HCT116 (cell line): ENCODE measurements around the gene NDUFS3. TPM values are rescaled to one million over a fixed set of nuclear protein-coding genes. Genes with fewer than 3 reads are reported as not detected.
A peak's percentile ranks its signal among the peaks of the same experiment; 100 is the strongest.

Experiments used
- ATAC-seq: fragments of 200-7000 bp; cut with Tn5 transposase; 2 replicates; pipeline ENCODE4 v1.9.1; 2020; ENCODE audit warnings: mild to moderate bottlenecking, moderate library complexity
- BruUV-seq: library from RNA; stranded (reverse); fragments of 400-500 nt; replicated peaks from 2 replicates; lab custom pipeline; 2021; lab: Mats Ljungman, UMichigan
- CTCF ChIA-PET: fragments of 300-600 bp; sonication (Branson Sonifier 250); formaldehyde crosslinking; loops from one replicate; lab custom pipeline; 2021; ENCODE audit warnings: antibody characterized with exemption; lab: Charles Lee
- POLR2A ChIA-PET: fragments of 300-600, 350-600 bp; sonication (Branson Sonifier 250); formaldehyde crosslinking; loops from one replicate; lab custom pipeline; 2021; ENCODE audit warnings: antibody characterized with exemption; lab: Charles Lee
- RAD21 ChIA-PET, 2 experiments: fragments of 300-600 bp; sonication (Branson Sonifier 250); formaldehyde crosslinking; loops; one replicate each; lab custom pipeline; 2023; ENCODE audit warnings: low total read pairs in 2 of 2; ENCODE audit not compliant: uncharacterized antibody in 2 of 2, unreplicated experiment in 2 of 2, low non-redundant PET in 1 of 2; lab: Charles Lee
- DNase-seq: peaks from one replicate; pipeline ENCODE4 v3.0.0-alpha.2; 2010; ENCODE audit warnings: low read depth, low spot score
- H2AFZ ChIP-seq: fragments of 200-600 bp; shearing (Covaris generic), sonication (generic); 2 replicates; pipeline ENCODE4 v1.6.1; 2017; ENCODE audit warnings: low read depth, mixed run types, mixed read lengths, antibody characterized with exemption, low read length; ENCODE audit not compliant: poor library complexity, severe bottlenecking
- H3K27ac ChIP-seq: 2 replicates; pipeline ENCODE4 v1.5.1; 2012; ENCODE audit warnings: low read depth, low read length
- H3K27me3 ChIP-seq: fragments of 200-600 bp; sonication (generic); 2 replicates; pipeline ENCODE4 v1.6.1; 2016; ENCODE audit warnings: mixed run types, low read length, mixed read lengths; ENCODE audit not compliant: insufficient read depth
- H3K36me3 ChIP-seq, 2 experiments: fragments of 200-500 bp in 1 of 2; fragments of 200-600 bp in 1 of 2; sonication (Bioruptor generic) in 1 of 2; sonication (generic) in 1 of 2; 2 replicates each; pipeline versions ENCODE4 v1.5.1 to v1.6.1; 2014 to 2016; ENCODE audit warnings: low read length in 2 of 2, inconsistent platforms in 1 of 2, mixed read lengths in 1 of 2, mixed run types in 1 of 2; ENCODE audit not compliant: insufficient read depth in 2 of 2, control insufficient read depth in 1 of 2
- H3K4me1 ChIP-seq, 2 experiments: fragments of 200-600 bp in 1 of 2; sonication (generic) in 1 of 2; 2 replicates each; pipeline versions ENCODE4 v1.5.1 to v1.6.1; 2012 to 2017; ENCODE audit warnings: low read length in 2 of 2, inconsistent platforms in 1 of 2, mild to moderate bottlenecking in 1 of 2, mixed read lengths in 1 of 2, mixed run types in 1 of 2, moderate library complexity in 1 of 2; ENCODE audit not compliant: insufficient read depth in 2 of 2, control insufficient read depth in 1 of 2
- H3K4me2 ChIP-seq: fragments of 200-600 bp; sonication (generic); 2 replicates; pipeline ENCODE4 v1.6.1; 2017; ENCODE audit warnings: mixed run types, low read length, mixed read lengths
- H3K4me3 ChIP-seq, 2 experiments: fragments of 200-600 bp in 1 of 2; sonication (generic) in 1 of 2; replicated peaks in 1 of 2; 2 replicates each; pipeline ENCODE4 v1.5.1; 2011 to 2016; ENCODE audit warnings: low read length in 2 of 2, control low read depth in 1 of 2, low read depth in 1 of 2, mild to moderate bottlenecking in 1 of 2, mixed read lengths in 1 of 2, mixed run types in 1 of 2
- H3K79me2 ChIP-seq: fragments of 200-600 bp; sonication (generic); 2 replicates; pipeline ENCODE4 v1.6.1; 2017; ENCODE audit warnings: mild to moderate bottlenecking, mixed run types, low read length, moderate library complexity, mixed read lengths; ENCODE audit not compliant: insufficient read depth
- H3K9ac ChIP-seq: fragments of 200-600 bp; sonication (generic); 2 replicates; pipeline ENCODE4 v1.6.1; 2016; ENCODE audit warnings: low read length, mixed read lengths
- H3K9me2 ChIP-seq: fragments of 200-600 bp; sonication (generic), shearing (Covaris generic); 2 replicates; pipeline ENCODE4 v1.6.1; 2017; ENCODE audit warnings: mixed run types, mild to moderate bottlenecking, moderate library complexity; ENCODE audit not compliant: insufficient read depth
- H3K9me3 ChIP-seq, 2 experiments: fragments of 200-500 bp in 1 of 2; fragments of 200-600 bp in 1 of 2; sonication (Bioruptor generic) in 1 of 2; sonication (generic) in 1 of 2; 2 replicates each; pipeline ENCODE4 v1.6.1; 2014 to 2017; ENCODE audit warnings: low read length in 2 of 2, mixed read lengths in 2 of 2, inconsistent platforms in 1 of 2, low read depth in 1 of 2, mild to moderate bottlenecking in 1 of 2, mixed run types in 1 of 2, moderate library complexity in 1 of 2; ENCODE audit not compliant: control insufficient read depth in 1 of 2, insufficient read depth in 1 of 2
- H4K20me1 ChIP-seq: fragments of 200-600 bp; sonication (generic), shearing (Covaris generic); 2 replicates; pipeline ENCODE4 v1.6.1; 2017; ENCODE audit warnings: mixed run types, mild to moderate bottlenecking, moderate library complexity; ENCODE audit not compliant: insufficient read depth
- CTCF ChIP-seq, 3 experiments: fragments of 200-600 bp in 1 of 3; sonication (generic) in 1 of 3; IDR thresholded peaks in 2 of 3; conservative IDR thresholded peaks in 1 of 3; 2 replicates each; pipeline ENCODE4 v1.5.1; 2012 to 2017; ENCODE audit warnings: low read depth in 2 of 3, low read length in 2 of 3, antibody characterized with exemption in 1 of 3, borderline replicate concordance in 1 of 3, control low read depth in 1 of 3, mild to moderate bottlenecking in 1 of 3, mixed read lengths in 1 of 3, mixed run types in 1 of 3, moderate library complexity in 1 of 3; ENCODE audit not compliant: insufficient read depth in 1 of 3
- EGR1 ChIP-seq: IDR thresholded peaks from 2 replicates; pipeline ENCODE4 v1.6.1; 2012; ENCODE audit warnings: low read depth
- EZH2 ChIP-seq: fragments of 200-600 bp; sonication (generic); IDR thresholded peaks from 2 replicates; pipeline ENCODE4 v1.6.1; 2017; ENCODE audit warnings: antibody characterized with exemption, mixed run types
- REST ChIP-seq: IDR thresholded peaks from 2 replicates; pipeline ENCODE4 v1.6.1; 2012; ENCODE audit warnings: low read depth
- YY1 ChIP-seq: IDR thresholded peaks from 2 replicates; pipeline ENCODE4 v1.6.1; 2011; ENCODE audit warnings: low read length, low read depth, moderate library complexity, mild to moderate bottlenecking; ENCODE audit not compliant: insufficient replicate concordance; ENCODE audit errors: extremely low read depth
- ZNF274 ChIP-seq: fragments of 200-500 bp; sonication (Bioruptor generic); IDR thresholded peaks from 2 replicates; pipeline ENCODE4 v1.6.1; 2014; ENCODE audit warnings: mild to moderate bottlenecking, low read depth, low read length, inconsistent platforms
- intact Hi-C: fragments of 100-400 bp; cut with micrococcal nuclease; formaldehyde crosslinking; loops from 2 replicates; pipeline ENCODE4 v1.10.0; 2022
- total RNA-seq: library from RNA; stranded (reverse); gene quantifications from one replicate; pipeline ENCODE4 v1.2.1, GENCODE V29; 2021; ENCODE audit not compliant: unreplicated experiment

The NDUFS3 gene
- total RNA-seq, 1 experiment from 2014 or later, result 134 TPM

- DNase-seq (no peak), ATAC-seq (no peak)
- peak overlapping the region; percentile 52 for H3K4me2 ChIP-seq
- intact Hi-C loops, result no loop called here
- H3K9me3 ChIP-seq, result no peaks in the 10 kb centered on the region
- ChIA-PET CTCF (interaction anchor here (0.9 to 2.3 kb wide), 3 partner anchors 10 to 14 kb away, joined by 3 to 9 read pairs (median 3); no protein-coding TSS in a partner anchor), RAD21 (no interaction called here), POLR2A (interaction anchor here (1.2 kb wide), 1 partner anchor 12 kb away, joined by 3 read pairs; no protein-coding TSS in a partner anchor)
- H3K9ac ChIP-seq, result no peak overlapping the region
- peaks cover 100% of the 10 kb centered on the region for H3K79me2 ChIP-seq
- no peak overlapping the region for H3K4me3 ChIP-seq
- H3K27ac ChIP-seq, result no peak overlapping the region; the same call in 1 of the 2 replicates
- no peaks in the 10 kb centered on the region; a peak in 1 of 4 replicates for H3K36me3 ChIP-seq
- H3K9me2 ChIP-seq, result no peaks in the 10 kb centered on the region
- H4K20me1 ChIP-seq, result peaks cover 32% of the 10 kb centered on the region; the same call in 1 of the 2 replicates
- no peaks in the 10 kb centered on the region for H3K27me3 ChIP-seq
- TF ChIP-seq YY1, result no peak
- TF ChIP-seq REST, result no peak
- TF ChIP-seq CTCF (IDR thresholded peaks at IDR 0.05 in 2 of 3, conservative IDR thresholded peaks at IDR 0.05 in 1 of 3; ENCODE audit: borderline replicate concordance in 1 of 3, insufficient read depth in 1 of 3, low read depth in 2 of 3, low read length in 2 of 3), result peak in 1 of 3 experiments; percentile 25; a peak in 1 of 6 replicates
- no peak for TF ChIP-seq ZNF274
- TF ChIP-seq EZH2, result no peak
- no peak for TF ChIP-seq EGR1
- H3K4me1 ChIP-seq, result peaks cover 14 to 35% of the 10 kb centered on the region in 2 experiments; a peak in 3 of 4 replicates
- BruUV-seq, result no TSS peak
- H2AFZ ChIP-seq, result no peak overlapping the region
Measured at GRCh38 chr11:47539681-47540039, 39.2 kb upstream of the NDUFS3 start.
